Breast epithelium (tissue), 3 donors: ENCODE data around the gene MYL9.

Source experiments
- CTCF ChIP-seq, 3 donors: fragments of 450-650 bp; IDR thresholded peaks; one replicate each; pipeline ENCODE4 v1.5.1; 2016 to 2017; ENCODE audit warnings: antibody characterized with exemption in 3 of 3, mild to moderate bottlenecking in 3 of 3, moderate library complexity in 3 of 3
- POLR2AphosphoS5 ChIP-seq, 3 donors: sonication (generic); formaldehyde crosslinking; IDR thresholded peaks; one replicate each; pipeline ENCODE4 v1.6.1; 2017; ENCODE audit warnings: antibody characterized with exemption in 3 of 3

GRCh38 chr20:36541227-36541767 is at the start of gene MYL9:
- TF ChIP-seq POLR2AphosphoS5 (IDR thresholded peaks at IDR 0.05) = peak in 1 of 3 donors; percentile 64
- no peak for TF ChIP-seq CTCF (IDR thresholded peaks at IDR 0.05)
